Keratinocyte (primary cell): ENCODE measurements around the gene IGF2BP1. TPM values are rescaled to one million over a fixed set of nuclear protein-coding genes. Genes with fewer than 3 reads are reported as not detected.

Experiments
- DNase-seq: peaks from one replicate; pipeline ENCODE4 v3.0.0-alpha.2; 2011; ENCODE audit warnings: low read depth, missing footprints, low spot score
- FAIRE-seq: peaks from 2 replicates; lab custom pipeline; 2011; peaks lifted over from hg19 to GRCh38; lab: Jason Lieb, UNC
- H2AFZ ChIP-seq: 2 replicates; pipeline ENCODE4 v1.6.0; 2012; ENCODE audit warnings: low read length, control low read depth, inconsistent platforms; ENCODE audit not compliant: control insufficient read depth
- H3K27ac ChIP-seq: 2 replicates; pipeline ENCODE4 v1.5.1; 2011; ENCODE audit warnings: low read length; ENCODE audit not compliant: control insufficient read depth, insufficient read depth
- H3K27me3 ChIP-seq: 3 replicates; pipeline ENCODE4 v1.6.0; 2011; ENCODE audit warnings: low read length; ENCODE audit not compliant: control insufficient read depth, insufficient read depth; ENCODE audit errors: extremely low read depth
- H3K36me3 ChIP-seq, 2 experiments: 2 replicates in 1 of 2; 3 replicates in 1 of 2; pipeline ENCODE4 v1.5.1; 2011; ENCODE audit warnings: low read length in 2 of 2, mild to moderate bottlenecking in 1 of 2; ENCODE audit not compliant: control insufficient read depth in 2 of 2, insufficient read depth in 2 of 2; ENCODE audit errors: extremely low read depth in 1 of 2
- H3K4me1 ChIP-seq: 3 replicates; pipeline ENCODE4 v1.5.1; 2011; ENCODE audit warnings: low read length; ENCODE audit not compliant: control insufficient read depth, insufficient read depth; ENCODE audit errors: extremely low read depth
- H3K4me2 ChIP-seq: 3 replicates; pipeline ENCODE4 v1.6.0; 2011; ENCODE audit warnings: low read depth, low read length; ENCODE audit not compliant: control insufficient read depth, insufficient read depth; ENCODE audit errors: extremely low read depth
- H3K4me3 ChIP-seq, 3 experiments: fragments of 200-600 bp in 1 of 3; sonication (generic) in 1 of 3; 2 replicates in 2 of 3; 3 replicates in 1 of 3; pipeline ENCODE4 v1.5.1; 2011 to 2016; ENCODE audit warnings: low read length in 3 of 3, mild to moderate bottlenecking in 3 of 3, control low read depth in 2 of 3, inconsistent platforms in 1 of 3, low read depth in 1 of 3, mixed read lengths in 1 of 3, mixed run types in 1 of 3, moderate library complexity in 1 of 3; ENCODE audit not compliant: control insufficient read depth in 2 of 3, insufficient read depth in 2 of 3; ENCODE audit errors: extremely low read depth in 1 of 3
- H3K79me2 ChIP-seq: 2 replicates; pipeline ENCODE4 v1.6.0; 2012; ENCODE audit warnings: low read length; ENCODE audit not compliant: control insufficient read depth, insufficient read depth
- H3K9ac ChIP-seq: 3 replicates; pipeline ENCODE4 v1.6.0; 2011; ENCODE audit warnings: low read length; ENCODE audit not compliant: control insufficient read depth, insufficient read depth; ENCODE audit errors: extremely low read depth
- H3K9me1 ChIP-seq: 3 replicates; pipeline ENCODE4 v1.6.0; 2011; ENCODE audit warnings: low read length; ENCODE audit not compliant: control insufficient read depth, insufficient read depth; ENCODE audit errors: extremely low read depth
- H3K9me3 ChIP-seq: 2 replicates; pipeline ENCODE4 v1.5.1; 2012; ENCODE audit warnings: low read depth, low read length; ENCODE audit not compliant: control insufficient read depth
- H4K20me1 ChIP-seq: 3 replicates; pipeline ENCODE4 v1.6.0; 2011; ENCODE audit warnings: low read length; ENCODE audit not compliant: control insufficient read depth, insufficient read depth; ENCODE audit errors: extremely low read depth
- CTCF ChIP-seq, 3 experiments: IDR thresholded peaks in 1 of 3; conservative IDR thresholded peaks in 1 of 3; optimal IDR thresholded peaks in 1 of 3; 2 replicates in 2 of 3; 3 replicates in 1 of 3; pipeline versions ENCODE3 to v1.5.1; 2011; ENCODE audit warnings: low read length in 3 of 3, mild to moderate bottlenecking in 3 of 3, moderate library complexity in 2 of 3, control low read depth in 1 of 3, inconsistent platforms in 1 of 3; ENCODE audit not compliant: insufficient read depth in 2 of 3; ENCODE audit errors: extremely low read depth in 1 of 3
- EZH2 ChIP-seq: IDR thresholded peaks from one replicate; pipeline ENCODE4 v1.6.1; 2012; ENCODE audit warnings: inconsistent platforms, mild to moderate bottlenecking, low read length, moderate library complexity
- dilution Hi-C: fragments of 300-500 bp; cut with MboI; formaldehyde crosslinking; loops from one replicate; pipeline ENCODE4 v1.7.0; 2020; ENCODE audit warnings: low sequenced_read_pairs; ENCODE audit not compliant: extremely low pct_ligation_motif_present
- polyA plus RNA-seq, 5 experiments: library from polyadenylated mRNA; depleted of rRNA in 3 of 5; stranded (reverse) in 3 of 5; stranded (forward) in 1 of 5; unstranded in 1 of 5; fragments of >200 nt; gene quantifications; 1 replicate in 1 of 5; 2 replicates in 3 of 5; 3 replicates in 1 of 5; pipeline versions ENCODE4 v1.2.1 to v1.2.3, GENCODE V29; 2011 to 2012; ENCODE audit warnings: missing spikeins in 2 of 5, low read depth in 1 of 5, low replicate concordance in 1 of 5

The IGF2BP1 gene
- polyA plus RNA-seq, 1 donor (not counting 4 experiments of a cell fraction or from before 2014, with no cell fraction given) = not detected

GRCh38 chr17:49061524-49061943 is 64.3 kb downstream of the IGF2BP1 start:
- Histone ChIP-seq H3K9me1 (no peaks in the 10 kb centered on the region), H3K27me3 (no peaks in the 10 kb centered on the region), H3K27ac (no peak overlapping the region), H3K79me2 (no peaks in the 10 kb centered on the region), H3K4me3 (no peak overlapping the region), H3K9ac (no peak overlapping the region), H4K20me1 (no peaks in the 10 kb centered on the region), H3K4me1 (no peaks in the 10 kb centered on the region), H3K4me2 (no peak overlapping the region), H3K9me3 (no peaks in the 10 kb centered on the region), H2AFZ (no peak overlapping the region), H3K36me3 (no peaks in the 10 kb centered on the region)
- no peak for DNase-seq
- dilution Hi-C loops = no loop called here
- TF ChIP-seq EZH2 (no peak), CTCF (optimal IDR thresholded peaks at IDR 0.05 in 1 of 3, IDR thresholded peaks at IDR 0.05 in 1 of 3, conservative IDR thresholded peaks at IDR 0.05 in 1 of 3; ENCODE audit: extremely low read depth in 1 of 3, insufficient read depth in 2 of 3, low read length in 3 of 3) (no peak)
- FAIRE-seq = no peak

GRCh38 chr17:49063652-49064051 is 66.5 kb downstream of the IGF2BP1 start:
- Histone ChIP-seq H3K4me2 (no peak overlapping the region), H3K4me3 (no peak overlapping the region), H3K36me3 (no peaks in the 10 kb centered on the region), H3K9me3 (no peaks in the 10 kb centered on the region), H3K4me1 (no peaks in the 10 kb centered on the region), H3K9me1 (no peaks in the 10 kb centered on the region), H3K9ac (no peak overlapping the region), H3K79me2 (no peaks in the 10 kb centered on the region), H4K20me1 (no peaks in the 10 kb centered on the region), H3K27ac (no peak overlapping the region), H3K27me3 (no peaks in the 10 kb centered on the region), H2AFZ (no peak overlapping the region)
- no peak for TF ChIP-seq EZH2
- TF ChIP-seq CTCF (optimal IDR thresholded peaks at IDR 0.05 in 1 of 3, IDR thresholded peaks at IDR 0.05 in 1 of 3, conservative IDR thresholded peaks at IDR 0.05 in 1 of 3; ENCODE audit: extremely low read depth in 1 of 3, insufficient read depth in 2 of 3, low read length in 3 of 3) = no peak
- DNase-seq = no peak
- FAIRE-seq = no peak
- dilution Hi-C loops = no loop called here
